ENCODE data around the gene ADGRB3.
"Not testable (repeated sequence)": the region's sequence is repeated elsewhere in the genome, so short reads cannot be mapped to it uniquely, and the experiment has no call there.

ADGRB3 gene

GRCh38 chr6:68651011-68651985 lies 16.2 kb downstream of the ADGRB3 start:
- no peak for DNase-seq

DNA sequence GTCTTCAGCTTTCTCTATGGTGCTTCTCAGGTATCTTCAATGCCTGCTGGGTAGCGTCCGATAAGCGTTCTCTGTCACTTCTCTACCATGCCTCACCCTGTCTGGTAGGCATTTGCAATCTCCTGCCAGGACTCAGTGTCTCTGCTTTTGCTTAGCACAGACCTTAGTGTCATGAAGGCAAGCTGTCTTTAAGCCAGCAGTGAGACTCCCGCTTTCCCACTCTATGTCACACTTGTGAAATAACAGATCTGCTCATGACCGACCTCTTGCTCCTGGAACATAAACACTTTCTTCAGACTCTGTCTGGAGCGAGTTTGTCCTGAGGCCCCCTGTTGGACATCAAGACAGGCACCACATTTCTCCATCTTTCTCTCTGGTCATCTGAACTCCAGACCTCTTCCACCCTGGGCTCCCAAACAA lies 17.0 kb downstream of the ADGRB3 start:
- DNase-seq, result no peak

- DNase-seq, result no peak
Measured at GRCh38 chr6:68653074-68653705, 18.1 kb downstream of the ADGRB3 start.

GRCh38 chr6:68653706-68654089 lies 18.6 kb downstream of the ADGRB3 start:
- DNase-seq, result no peak

GRCh38 chr6:68654134-68654533 lies 19.1 kb downstream of the ADGRB3 start:
- DNase-seq, result no peak

DNA sequence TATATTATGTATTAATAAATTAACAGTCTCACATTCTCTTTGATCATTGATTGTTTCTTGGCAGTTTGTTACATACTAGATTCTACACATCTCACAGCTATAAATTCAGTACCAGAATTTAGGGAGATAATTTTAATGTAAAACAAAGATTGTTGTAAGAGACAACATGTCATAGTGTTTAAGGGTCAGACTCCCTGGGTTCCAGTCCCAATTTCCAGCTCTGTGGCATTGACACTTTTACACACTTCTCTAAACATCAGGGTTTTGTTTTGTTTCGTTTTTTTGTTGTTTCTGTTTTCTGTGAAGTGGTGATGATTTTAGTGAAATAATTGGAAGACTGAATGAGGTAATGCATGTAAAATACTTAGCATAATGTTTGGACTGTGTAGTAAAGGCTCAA lies 19.9 kb downstream of the ADGRB3 start:
- DNase-seq, result no peak

- DNase-seq, result no peak
Measured at GRCh38 chr6:68657374-68658139, 22.5 kb downstream of the ADGRB3 start.

GRCh38 chr6:68658338-68658737 lies 23.3 kb downstream of the ADGRB3 start:
- no peak for DNase-seq

DNA sequence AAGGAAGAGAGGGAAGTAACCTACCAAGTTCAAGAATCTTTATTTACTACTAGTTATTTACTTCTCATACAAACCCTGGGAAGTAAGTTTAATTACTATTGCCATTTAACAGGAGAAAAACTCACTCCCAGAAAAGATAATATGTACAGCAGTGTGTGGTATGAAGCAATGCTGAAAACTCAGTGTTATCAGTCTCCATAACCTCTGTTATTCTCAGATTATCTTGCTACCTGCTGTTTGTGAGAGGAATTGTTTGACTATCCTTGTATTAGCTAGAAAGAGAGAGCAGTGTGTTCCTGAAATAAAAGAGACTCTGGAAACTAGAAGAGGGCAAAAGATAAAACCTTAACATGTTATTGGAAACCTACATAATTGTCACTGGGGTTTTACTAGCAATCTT lies 38.2 kb downstream of the ADGRB3 start:
- DNase-seq, result no peak

DNA sequence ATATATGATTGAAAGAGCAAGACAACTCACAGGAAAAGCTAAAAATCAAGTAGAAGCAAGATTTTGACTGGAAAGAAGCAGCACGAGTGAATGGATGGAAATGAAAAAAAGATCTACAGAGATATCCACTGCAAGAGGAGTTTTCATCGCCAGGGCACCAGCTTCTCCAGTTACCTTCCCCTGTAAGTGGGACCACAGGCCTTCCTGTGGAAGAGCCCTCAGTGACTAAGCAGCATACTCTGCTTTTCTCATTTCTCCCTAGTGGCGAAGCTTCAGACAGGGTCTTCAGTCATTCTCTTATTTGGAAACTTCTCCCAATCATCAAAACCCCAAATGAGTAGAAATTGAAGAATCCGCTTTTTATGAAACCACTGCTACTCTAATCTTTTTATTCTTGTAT lies 40.5 kb downstream of the ADGRB3 start:
- no peak for DNase-seq

- DNase-seq, result not testable (repeated sequence)
Measured at GRCh38 chr6:68676094-68676493, 41.0 kb downstream of the ADGRB3 start.

DNA sequence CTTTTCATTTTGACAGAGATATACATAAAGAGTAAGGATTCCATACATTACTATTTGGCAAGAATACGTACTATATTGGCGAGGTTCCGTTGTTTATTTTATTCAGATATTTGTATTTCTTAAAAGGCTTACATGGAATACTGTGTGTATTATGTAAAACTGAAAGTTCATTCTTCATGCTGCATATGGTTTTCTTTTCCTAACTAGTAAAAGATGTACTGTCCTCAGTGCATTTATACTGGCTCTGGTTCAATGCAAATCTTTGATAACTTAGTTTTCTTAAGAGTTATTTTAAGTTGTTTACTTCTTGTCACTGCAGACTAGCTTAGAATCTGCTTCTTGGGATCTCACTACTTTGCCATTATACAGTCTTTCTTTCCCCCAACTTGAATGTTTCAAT lies 42.0 kb downstream of the ADGRB3 start:
- no peak for DNase-seq

DNA sequence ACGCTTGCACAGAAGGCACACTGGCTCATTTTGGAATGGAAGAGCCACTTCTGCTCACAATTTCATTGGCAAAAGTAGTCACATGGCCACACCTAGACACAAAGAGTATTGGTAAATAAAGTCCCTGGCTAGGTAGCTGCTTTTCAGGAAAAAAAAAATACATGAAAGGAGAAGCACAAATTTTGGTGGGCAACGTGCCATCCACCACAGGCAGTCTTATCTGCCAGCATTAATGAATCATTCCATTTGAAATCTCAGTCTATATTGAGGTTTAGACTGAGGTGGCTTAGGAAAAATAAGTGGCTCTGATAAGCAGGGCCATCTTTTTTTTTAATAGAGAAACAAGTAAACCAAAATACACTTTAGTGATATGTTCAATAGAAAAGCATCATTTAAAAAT lies 44.3 kb downstream of the ADGRB3 start:
- no peak for DNase-seq

DNA sequence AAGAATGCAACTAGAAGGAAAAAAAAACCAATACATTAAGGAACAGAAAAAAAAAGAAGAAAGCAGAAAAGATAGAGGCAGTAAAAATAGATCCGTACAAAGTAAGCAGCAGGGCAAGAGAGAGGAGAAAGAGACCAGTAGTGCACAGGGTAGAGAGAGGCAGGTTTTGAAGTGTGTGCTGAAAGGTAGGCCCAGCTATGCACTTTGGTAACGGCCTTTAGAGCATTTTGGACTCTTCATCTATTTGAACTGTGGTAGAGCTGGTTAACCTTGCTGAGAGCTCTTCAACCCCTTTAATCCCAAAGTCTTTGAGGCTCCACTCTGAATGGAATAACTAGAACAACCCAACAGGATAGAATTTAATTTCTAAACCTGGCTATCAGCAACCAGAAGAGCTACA lies 45.2 kb downstream of the ADGRB3 start:
- peak; percentile 52 for DNase-seq

GRCh38 chr6:68689910-68690309 lies 54.8 kb downstream of the ADGRB3 start:
- DNase-seq, result peak; percentile 66

GRCh38 chr6:68691120-68691519 lies 56.0 kb downstream of the ADGRB3 start:
- DNase-seq, result no peak

GRCh38 chr6:68693271-68693670 lies 58.2 kb downstream of the ADGRB3 start:
- no peak for DNase-seq

DNA sequence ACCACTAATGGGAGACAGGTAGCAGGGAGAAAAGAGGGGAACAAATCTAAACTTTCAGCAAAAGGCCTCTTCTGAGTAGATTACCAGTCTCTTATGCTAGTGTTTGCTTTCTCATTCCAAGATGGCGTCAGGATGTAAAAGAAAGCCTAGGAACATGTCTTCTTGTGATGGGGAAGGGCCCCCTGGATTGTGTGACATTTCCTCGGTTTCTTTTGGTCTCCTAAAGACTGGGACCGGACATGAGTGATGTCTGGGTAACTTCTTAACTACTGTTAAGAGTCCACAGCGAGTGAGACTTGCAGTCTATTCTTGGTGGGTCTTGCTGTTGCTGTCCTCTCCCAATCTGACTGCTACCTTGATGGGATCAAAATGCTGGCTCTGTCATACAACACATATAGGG lies 60.3 kb downstream of the ADGRB3 start:
- no peak for DNase-seq

DNA sequence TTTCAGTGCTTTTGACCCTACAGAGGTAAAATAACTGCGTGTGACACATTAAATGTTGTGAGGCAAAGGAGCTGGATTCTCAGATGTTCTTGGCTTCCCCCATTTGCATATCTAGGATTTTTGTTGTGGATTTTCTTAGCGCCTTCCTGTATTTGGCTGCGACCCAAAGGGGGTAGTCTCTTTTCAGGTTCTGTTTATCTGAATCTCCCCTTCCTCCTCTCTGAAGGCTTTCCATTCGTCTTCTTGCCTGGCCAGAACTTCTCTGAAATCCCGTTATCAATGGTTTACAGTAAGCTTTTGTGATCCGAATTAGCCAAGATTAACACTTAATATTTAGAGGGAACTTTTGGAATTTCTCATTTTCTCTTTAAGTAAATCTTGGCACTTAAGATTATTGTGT lies 60.8 kb downstream of the ADGRB3 start:
- no peak for DNase-seq

DNA sequence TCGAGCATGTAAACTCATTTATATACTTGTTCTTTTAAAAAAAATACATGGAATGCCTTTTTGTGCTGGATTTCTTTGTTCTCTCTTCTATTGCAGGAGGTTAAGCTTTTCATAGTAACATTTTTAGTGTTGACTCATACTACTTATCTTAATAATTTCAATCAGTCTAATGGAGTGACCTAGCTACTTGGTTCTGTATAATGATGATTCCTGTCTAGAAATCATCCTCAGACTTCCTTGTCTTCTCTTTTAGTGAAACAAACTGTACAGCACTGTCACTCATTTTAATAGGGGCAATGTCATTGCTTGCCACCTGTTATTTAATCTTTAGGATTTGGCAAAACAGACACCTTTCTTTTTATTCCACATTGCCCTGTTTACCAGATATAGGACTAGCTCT lies 62.3 kb downstream of the ADGRB3 start:
- no peak for DNase-seq

DNA sequence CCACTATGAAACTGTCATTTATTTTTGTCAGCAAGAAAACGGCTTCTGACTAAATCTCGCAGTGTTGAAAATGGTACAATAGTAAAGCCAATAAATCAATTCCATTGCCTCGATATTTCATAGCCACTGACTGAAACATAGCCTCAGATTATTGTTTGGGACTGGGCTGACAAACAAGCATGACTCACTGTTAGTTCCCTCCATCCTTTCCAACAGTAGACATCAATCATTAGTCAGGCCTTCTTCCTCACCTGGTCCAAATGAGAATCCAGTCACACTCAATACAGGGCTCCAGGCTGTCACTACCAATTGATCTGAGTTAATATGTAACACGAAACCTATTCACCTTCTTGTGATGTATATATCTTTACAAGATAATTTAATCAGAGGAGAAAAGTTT lies 66.1 kb downstream of the ADGRB3 start:
- DNase-seq, result no peak

- DNase-seq, result no peak
Measured at GRCh38 chr6:68704485-68704884, 69.4 kb downstream of the ADGRB3 start.

- DNase-seq, result no peak
Measured at GRCh38 chr6:68709091-68709490, 74.0 kb downstream of the ADGRB3 start.

DNA sequence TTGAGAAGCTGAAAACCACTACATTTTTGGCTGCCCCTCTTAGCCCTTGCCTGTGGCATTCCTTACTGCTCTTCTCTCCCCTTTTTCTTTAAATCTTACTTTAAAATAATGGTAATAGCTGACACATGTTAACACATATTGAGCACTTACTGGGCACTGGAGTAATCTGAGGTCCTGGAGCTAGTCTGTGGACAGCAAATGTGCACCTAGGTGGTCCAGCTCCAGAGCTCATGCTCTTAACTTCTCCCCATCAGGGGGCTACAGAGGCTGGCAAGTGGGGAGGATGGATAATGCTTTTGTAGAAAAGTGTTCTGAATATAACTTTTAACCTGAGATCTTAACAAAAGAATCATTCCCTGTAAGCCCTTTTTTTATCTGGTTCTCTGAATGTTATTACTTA lies 74.8 kb downstream of the ADGRB3 start:
- no peak for DNase-seq

Data from NCI-H510A treated with DMSO at 0.1 percent for 48 hours (cell line).